Activated T-cell treated with anti-CD3 and anti-CD28 coated beads, Interleukin-2, amount 50 U/mL, for 24 hours (primary cell): ENCODE results near the gene CCDC171.
"Not testable (repeated sequence)": the region's sequence is repeated elsewhere in the genome, so short reads cannot be mapped to it uniquely, and the experiment has no call there.

Source experiments
- DNase-seq: peaks from one replicate; pipeline ENCODE4 v3.0.0-alpha.2; 2020
- H3K27ac Mint-ChIP-seq: 2 replicates; pipeline ENCODE4 v1.8.0; 2020; ENCODE audit warnings: mild to moderate bottlenecking, mixed read lengths
- H3K27me3 Mint-ChIP-seq: 2 replicates; pipeline ENCODE4 v1.8.0; 2020; ENCODE audit warnings: mixed read lengths
- H3K36me3 Mint-ChIP-seq: 2 replicates; pipeline ENCODE4 v1.8.0; 2020; ENCODE audit warnings: low read depth, mixed read lengths
- H3K4me1 Mint-ChIP-seq: 2 replicates; pipeline ENCODE4 v1.8.0; 2020; ENCODE audit warnings: low read depth, mixed read lengths
- H3K4me3 Mint-ChIP-seq: 2 replicates; pipeline ENCODE4 v1.8.0; 2020; ENCODE audit warnings: mild to moderate bottlenecking, moderate library complexity, mixed read lengths
- H3K9me3 Mint-ChIP-seq: 2 replicates; pipeline ENCODE4 v1.8.0; 2020; ENCODE audit warnings: mixed read lengths

The CCDC171 gene

DNA sequence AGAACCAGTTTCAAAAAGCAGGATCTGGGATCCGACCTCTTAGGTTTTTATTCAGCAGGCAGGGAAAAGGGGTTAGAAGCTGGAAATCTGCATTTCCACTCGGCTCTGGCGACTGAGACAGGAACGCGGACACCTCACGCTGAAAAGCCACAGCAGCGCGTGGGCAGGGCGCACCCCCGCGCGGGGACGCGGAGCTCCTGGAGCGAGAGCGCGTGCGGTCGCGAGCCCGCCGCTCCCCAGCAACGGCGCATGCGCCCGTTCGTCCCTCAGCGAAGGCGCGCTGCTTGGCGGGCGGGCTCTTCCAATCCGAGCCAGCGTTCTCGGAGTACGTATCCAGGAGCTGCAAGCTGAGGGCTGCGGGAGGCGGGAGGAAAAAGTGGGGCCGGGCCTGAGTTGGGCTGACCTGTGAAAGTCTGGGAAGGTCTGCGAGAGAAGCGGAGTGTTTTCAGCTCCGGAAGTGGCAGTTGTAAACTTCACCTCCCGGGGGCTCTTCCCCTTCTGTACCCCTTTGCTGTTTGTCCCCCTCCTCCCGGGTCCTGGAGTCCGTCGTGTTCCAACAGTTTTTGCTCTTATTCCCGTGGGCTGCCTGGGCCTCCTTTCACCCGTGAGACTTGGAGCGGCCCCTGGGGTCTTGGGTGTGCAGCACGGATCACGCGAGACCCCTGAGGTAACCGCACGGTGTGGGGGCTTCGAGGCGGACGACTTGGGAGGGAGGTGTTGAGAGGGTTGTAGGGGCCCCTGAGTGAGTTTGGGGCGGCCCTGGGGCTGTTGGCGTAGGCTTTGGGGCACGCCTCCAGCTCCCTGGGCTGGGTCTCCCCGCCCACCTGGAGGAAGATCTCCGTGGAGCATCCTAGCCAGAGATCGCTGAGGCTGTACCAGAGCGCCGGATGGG lies at the start of gene CCDC171:
Gene CCDC171, plus strand, starts transcription at position 408 of the 892 bp plus-strand sequence. CDS start 11,046 bp downstream, outside the sequence.
- peak; percentile 88 for DNase-seq
- H3K9me3 Mint-ChIP-seq = no peaks in the 10 kb centered on the region
- peak within 1 kb of the TSS; percentile 89 for H3K27ac Mint-ChIP-seq
- peaks cover 2% of the 10 kb centered on the region for H3K36me3 Mint-ChIP-seq
- peaks cover 18% of the 10 kb centered on the region for H3K4me1 Mint-ChIP-seq
- peak within 1 kb of the TSS; percentile 85 for H3K4me3 Mint-ChIP-seq
- no peaks in the 10 kb centered on the region for H3K27me3 Mint-ChIP-seq

DNA sequence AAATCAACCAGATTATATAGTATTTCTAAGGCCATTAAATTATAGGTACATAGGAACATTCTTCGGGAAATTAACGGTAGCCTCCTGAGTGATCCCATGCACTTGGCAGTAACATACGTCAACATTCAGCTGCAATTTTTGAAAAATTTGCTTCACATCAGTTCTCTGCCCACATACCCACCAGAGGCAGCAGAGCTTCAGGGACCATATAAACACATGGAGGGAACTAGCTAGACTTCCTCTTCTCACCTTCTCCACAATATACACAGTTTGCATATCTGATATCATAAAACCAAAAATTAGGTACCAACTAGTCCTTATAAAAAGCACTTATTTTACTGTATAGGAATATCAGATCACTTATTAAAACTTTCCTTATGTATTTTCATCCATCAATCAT lies 46.9 kb upstream of the CCDC171 start:
- H3K27ac Mint-ChIP-seq = peak overlapping the region; percentile 44
- no peak for DNase-seq
- peaks cover 67% of the 10 kb centered on the region for H3K4me1 Mint-ChIP-seq
- H3K36me3 Mint-ChIP-seq = peaks cover 86% of the 10 kb centered on the region
- H3K9me3 Mint-ChIP-seq = no peaks in the 10 kb centered on the region
- H3K27me3 Mint-ChIP-seq = no peaks in the 10 kb centered on the region
- no peak overlapping the region for H3K4me3 Mint-ChIP-seq

DNA sequence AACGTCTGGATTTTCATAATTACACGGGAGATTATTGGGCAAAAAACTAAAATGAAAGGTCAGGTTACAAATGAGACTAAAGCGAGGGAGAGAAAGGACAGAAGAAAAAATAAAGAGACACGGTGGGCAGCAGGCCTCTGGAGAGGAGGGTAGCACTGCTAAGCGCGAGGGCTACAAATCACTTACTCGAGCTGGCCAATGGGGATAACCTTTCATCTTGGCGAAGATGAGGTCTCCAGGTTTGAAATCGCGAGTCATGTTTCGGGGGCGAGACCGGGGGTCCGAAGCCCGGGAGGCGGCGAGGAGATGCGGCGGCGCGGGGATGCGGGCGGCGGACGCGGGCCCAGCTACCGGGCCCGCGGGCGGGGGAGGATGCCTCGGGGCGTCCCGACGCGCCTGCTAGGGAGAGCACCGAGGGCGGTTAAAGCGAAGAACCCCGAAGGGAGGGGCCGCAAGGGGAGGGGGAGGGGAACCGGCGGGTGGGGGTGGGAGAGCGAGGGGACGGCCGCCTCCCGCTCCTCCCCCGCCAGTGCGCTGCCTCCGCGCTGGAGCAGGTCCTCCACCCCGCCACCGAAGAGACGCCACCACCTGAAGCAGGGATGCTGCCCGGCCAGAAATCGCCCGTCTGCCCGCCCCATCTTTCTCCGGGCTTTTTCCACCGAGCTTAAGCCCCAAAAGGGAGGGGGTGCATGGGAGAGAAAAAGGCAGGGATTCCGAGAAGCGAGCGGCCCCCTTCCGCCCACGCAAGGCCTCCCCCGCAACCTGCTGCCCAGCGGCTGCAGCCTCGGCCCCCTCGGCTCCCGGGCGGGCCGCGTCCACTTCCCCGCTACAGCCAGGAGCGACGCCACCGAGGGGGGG lies 42.7 kb upstream of the CCDC171 start:
- H3K36me3 Mint-ChIP-seq = peaks cover 51% of the 10 kb centered on the region
- H3K9me3 Mint-ChIP-seq = no peaks in the 10 kb centered on the region
- peak; percentile 78 for DNase-seq
- peak overlapping the region; percentile 91 for H3K4me3 Mint-ChIP-seq
- peak overlapping the region; percentile 97 for H3K27ac Mint-ChIP-seq
- peaks cover 57% of the 10 kb centered on the region for H3K4me1 Mint-ChIP-seq
- no peaks in the 10 kb centered on the region for H3K27me3 Mint-ChIP-seq

DNA sequence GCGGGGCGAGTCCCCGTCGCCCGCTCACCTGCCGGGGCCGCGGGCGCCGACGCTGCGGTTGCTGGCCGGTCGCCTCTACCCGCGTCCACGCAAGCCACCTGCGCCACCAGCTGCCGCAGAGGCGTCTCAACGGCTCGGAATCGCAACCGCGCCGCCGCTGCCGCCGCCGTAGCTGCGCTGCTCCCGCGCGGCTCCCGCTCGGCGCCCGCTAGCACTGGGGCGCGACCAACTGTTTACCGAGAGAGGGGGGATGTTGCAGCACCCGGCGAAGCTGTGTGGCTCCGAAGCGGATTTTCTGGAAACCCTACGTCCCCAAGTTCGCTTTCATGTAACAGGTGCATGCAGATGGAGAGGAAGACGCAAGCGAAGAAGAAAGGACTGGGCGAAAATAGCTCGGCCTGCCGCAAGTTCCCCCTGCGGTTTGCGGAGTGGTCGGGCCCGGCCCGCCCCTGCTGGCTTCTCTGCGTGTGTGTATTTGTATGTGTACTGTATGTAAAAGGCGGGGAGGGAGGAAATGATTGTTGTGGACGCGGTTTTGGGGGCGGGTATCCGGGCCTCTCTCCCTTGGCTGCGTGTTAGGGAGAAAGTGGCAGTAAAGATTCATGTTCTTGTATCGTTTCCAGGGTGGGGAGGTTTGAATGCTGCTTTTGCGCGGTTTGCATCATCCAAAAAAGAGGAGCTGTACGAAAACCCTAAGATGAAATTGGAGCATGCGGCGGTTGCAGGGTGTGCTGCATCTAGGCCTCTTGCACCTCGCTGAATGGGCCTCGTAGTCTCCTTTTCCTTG lies 41.9 kb upstream of the CCDC171 start, which contains the start of gene PSIP1:
Gene PSIP1, minus strand, starts transcription at position 182 of the 787 bp plus-strand sequence. CDS start 782 bp downstream, outside the sequence.
- no peaks in the 10 kb centered on the region for H3K9me3 Mint-ChIP-seq
- H3K4me1 Mint-ChIP-seq = peaks cover 53% of the 10 kb centered on the region
- no peaks in the 10 kb centered on the region for H3K27me3 Mint-ChIP-seq
- H3K4me3 Mint-ChIP-seq = peak within 1 kb of the TSS; percentile 91
- peaks cover 43% of the 10 kb centered on the region for H3K36me3 Mint-ChIP-seq
- DNase-seq = peak; percentile 91
- H3K27ac Mint-ChIP-seq = peak within 1 kb of the TSS; percentile 100

DNA sequence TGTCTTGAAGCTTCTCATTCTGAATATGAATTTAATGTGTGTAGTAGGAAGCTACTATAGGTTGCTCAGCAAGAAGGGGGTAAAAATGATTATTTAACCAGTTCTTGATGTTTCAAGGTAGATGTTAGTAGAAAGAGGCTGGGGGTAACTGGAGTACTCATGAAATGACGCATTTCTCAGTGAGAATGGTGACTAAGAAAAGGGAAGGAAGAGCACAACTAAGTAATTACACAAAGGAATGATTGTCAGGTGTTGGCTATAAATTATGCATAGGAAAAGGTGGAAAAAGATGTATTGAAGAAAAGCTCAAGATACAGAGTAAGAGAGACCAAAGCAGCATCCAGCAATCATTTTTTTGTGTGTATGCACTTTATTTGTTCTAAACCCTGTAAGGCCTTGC lies 40.6 kb upstream of the CCDC171 start:
- Mint-ChIP-seq H3K4me1 (peaks cover 41% of the 10 kb centered on the region), H3K27ac (peak overlapping the region; percentile 74), H3K36me3 (peaks cover 31% of the 10 kb centered on the region), H3K4me3 (peak overlapping the region; percentile 19), H3K27me3 (no peaks in the 10 kb centered on the region), H3K9me3 (no peaks in the 10 kb centered on the region)
- DNase-seq = no peak

DNA sequence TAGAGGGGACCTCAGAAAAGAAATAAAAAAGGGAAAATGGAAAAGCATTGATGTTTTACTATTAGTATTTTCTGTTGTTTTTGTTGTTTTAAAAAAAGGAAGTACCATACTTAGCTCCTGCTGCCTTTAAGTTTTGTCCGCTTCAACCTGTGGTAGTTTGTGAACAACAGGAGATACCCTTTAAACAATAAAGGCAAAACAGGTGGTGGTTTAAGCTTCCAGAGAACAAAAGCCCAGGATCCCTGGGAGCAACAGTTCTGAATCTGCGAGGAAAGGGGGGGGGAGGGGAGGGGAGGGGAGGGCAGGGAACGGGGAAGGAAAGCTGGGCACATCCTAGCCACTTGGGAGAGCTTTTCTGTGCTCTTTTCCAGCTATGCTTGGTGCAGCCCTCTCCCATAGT lies 40.0 kb upstream of the CCDC171 start:
- no peak overlapping the region for H3K27ac Mint-ChIP-seq
- no peak for DNase-seq
- H3K4me1 Mint-ChIP-seq = peaks cover 36% of the 10 kb centered on the region
- H3K27me3 Mint-ChIP-seq = no peaks in the 10 kb centered on the region
- H3K9me3 Mint-ChIP-seq = no peaks in the 10 kb centered on the region
- no peak overlapping the region for H3K4me3 Mint-ChIP-seq
- peaks cover 24% of the 10 kb centered on the region for H3K36me3 Mint-ChIP-seq

DNA sequence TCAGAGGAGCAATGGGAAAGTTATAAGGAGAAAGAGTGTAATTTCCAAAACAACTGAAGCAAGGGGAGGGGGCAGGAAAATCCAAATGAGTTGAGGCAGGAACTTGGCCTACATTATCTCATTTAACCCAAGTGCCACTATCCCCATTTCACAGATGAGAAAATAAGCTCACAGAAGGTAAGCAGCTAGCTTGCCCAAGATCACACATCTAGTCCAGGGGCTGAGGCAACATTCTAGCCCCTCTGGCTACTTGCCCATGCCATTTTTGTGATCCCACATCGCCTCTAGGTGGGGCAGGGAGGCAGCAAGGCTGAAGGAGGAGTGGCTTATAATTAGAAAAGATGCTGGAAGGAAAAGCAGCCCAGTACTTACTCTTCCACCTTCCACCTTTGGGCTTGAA lies 39.5 kb upstream of the CCDC171 start:
- Mint-ChIP-seq H3K27ac (no peak overlapping the region), H3K4me1 (peaks cover 32% of the 10 kb centered on the region), H3K27me3 (no peaks in the 10 kb centered on the region), H3K4me3 (no peak overlapping the region), H3K36me3 (peaks cover 20% of the 10 kb centered on the region), H3K9me3 (no peaks in the 10 kb centered on the region)
- no peak for DNase-seq

DNA sequence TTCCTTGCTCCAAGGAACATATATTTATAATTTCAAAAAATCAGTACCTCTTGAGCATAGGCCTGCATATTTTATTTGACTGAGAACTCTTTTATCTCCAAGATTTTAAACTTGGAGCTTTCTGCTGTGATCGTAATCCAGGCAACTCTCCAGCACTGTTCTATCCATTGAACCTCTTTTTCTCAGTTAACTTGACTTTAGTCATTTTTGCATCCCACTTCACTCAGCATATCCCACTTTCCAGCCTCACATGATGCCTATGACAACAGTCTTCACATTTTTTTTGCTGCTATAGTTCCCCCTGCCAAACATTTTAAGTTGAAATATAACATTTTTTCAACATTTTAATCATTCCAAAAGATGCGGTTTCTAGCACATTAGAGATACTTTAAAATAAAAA lies 33.0 kb upstream of the CCDC171 start:
- Mint-ChIP-seq H3K4me3 (no peak overlapping the region), H3K4me1 (peaks cover 6% of the 10 kb centered on the region), H3K27ac (no peak overlapping the region), H3K36me3 (no peaks in the 10 kb centered on the region), H3K27me3 (no peaks in the 10 kb centered on the region), H3K9me3 (no peaks in the 10 kb centered on the region)
- no peak for DNase-seq

DNA sequence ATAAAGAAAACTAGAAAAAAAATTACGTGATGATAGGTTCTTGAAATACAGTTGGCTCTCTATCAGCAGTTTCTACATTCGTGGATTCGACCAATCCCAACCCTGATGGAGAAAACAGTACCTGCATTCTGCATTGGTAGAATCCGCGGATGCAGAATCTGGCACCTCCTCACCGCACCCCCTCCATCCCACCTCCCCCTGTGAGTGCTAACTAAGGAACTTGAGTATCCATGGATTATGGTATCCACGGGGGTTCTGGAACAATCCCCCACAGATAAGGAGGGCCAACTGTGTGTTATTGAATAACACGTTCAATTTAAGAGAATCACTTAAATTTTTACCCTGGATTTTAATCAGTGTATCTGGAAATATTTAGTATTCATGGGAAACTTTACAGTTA lies 31.6 kb upstream of the CCDC171 start:
- peaks cover 6% of the 10 kb centered on the region for H3K4me1 Mint-ChIP-seq
- H3K4me3 Mint-ChIP-seq = no peak overlapping the region
- H3K36me3 Mint-ChIP-seq = no peaks in the 10 kb centered on the region
- no peak for DNase-seq
- no peak overlapping the region for H3K27ac Mint-ChIP-seq
- H3K9me3 Mint-ChIP-seq = no peaks in the 10 kb centered on the region
- H3K27me3 Mint-ChIP-seq = no peaks in the 10 kb centered on the region

DNA sequence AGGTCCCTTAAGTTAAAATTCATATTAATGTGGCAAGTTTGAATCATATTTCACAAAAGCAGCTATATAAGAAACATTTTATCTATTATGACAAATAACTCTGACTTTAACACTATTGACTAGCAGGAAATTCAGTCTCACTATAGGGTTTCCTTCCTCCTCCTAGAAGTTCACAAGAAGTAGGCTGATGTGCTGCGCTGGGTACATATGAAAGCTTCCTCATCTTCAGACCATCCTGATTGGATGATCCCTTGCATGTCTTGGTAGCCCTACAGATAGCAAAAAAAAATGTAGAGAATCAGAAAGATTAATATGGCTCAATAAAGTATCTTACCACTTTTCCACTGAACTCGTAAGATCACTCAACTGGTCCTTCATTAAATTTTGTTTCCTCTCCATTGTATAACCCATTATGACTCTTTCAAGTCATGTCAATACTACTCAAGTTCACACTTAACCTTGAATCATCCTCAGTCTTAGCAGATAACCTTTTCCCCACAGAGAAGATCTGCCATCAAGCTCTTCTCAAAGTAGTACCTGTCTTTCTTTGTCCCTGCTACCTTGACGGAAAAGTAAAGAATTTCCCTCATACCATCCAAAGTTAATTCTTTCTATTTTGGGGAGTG lies 30.6 kb upstream of the CCDC171 start:
- Mint-ChIP-seq H3K36me3 (no peaks in the 10 kb centered on the region), H3K9me3 (no peaks in the 10 kb centered on the region), H3K4me1 (peaks cover 6% of the 10 kb centered on the region), H3K4me3 (no peak overlapping the region), H3K27ac (no peak overlapping the region), H3K27me3 (no peaks in the 10 kb centered on the region)
- no peak for DNase-seq

DNA sequence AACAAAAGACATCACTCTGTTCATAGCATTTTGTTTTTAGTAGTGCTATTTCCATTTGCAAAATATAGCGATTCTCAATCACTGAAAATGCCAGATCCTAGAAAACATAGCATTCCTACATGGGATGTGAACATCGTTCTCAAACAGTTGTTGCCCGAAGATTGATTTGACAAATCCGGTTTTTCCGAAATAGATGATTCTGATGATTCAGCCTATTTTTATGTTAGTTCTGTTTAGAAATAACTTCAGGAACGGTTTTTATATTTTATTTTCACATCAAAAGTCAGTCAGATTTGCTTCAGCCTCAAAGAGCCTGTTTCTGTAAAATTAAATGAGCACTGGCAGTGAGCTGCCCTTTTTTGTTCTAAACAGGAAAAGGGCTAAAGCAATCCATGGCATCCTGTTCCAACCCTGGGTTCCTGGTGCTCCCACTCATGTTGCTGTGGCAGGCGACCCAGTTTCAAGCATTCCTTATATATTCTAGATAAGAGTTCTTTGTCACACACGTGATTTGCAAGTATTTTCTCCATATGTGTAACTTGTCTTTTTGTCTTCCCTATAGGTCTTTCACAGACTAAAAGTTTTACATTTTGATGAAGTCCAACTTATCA lies 27.9 kb upstream of the CCDC171 start:
- H3K27ac Mint-ChIP-seq = no peak overlapping the region
- H3K9me3 Mint-ChIP-seq = no peaks in the 10 kb centered on the region
- peaks cover 10% of the 10 kb centered on the region for H3K4me1 Mint-ChIP-seq
- H3K4me3 Mint-ChIP-seq = no peak overlapping the region
- H3K36me3 Mint-ChIP-seq = no peaks in the 10 kb centered on the region
- H3K27me3 Mint-ChIP-seq = no peaks in the 10 kb centered on the region
- DNase-seq = no peak

DNA sequence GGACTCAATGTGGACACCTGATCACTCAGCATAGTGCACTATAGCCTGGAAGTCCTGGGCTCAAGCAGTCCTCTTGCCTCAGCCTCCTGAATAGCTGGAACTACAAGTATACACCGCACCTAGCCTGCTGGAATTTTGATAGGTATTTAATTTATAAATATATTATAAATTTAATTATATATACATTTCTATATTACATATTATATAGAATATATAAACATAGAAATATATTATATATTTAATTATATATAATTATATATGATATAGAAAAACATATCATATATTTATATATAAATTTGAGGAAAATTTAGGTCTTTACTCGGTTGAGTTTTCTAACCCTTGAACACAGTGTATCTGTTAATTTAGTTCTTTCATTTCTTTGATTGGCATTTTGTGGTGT lies 26.9 kb upstream of the CCDC171 start:
- no peak for DNase-seq
- H3K27ac Mint-ChIP-seq = no peak overlapping the region
- H3K36me3 Mint-ChIP-seq = no peaks in the 10 kb centered on the region
- no peaks in the 10 kb centered on the region for H3K27me3 Mint-ChIP-seq
- peaks cover 13% of the 10 kb centered on the region for H3K4me1 Mint-ChIP-seq
- H3K4me3 Mint-ChIP-seq = no peak overlapping the region
- H3K9me3 Mint-ChIP-seq = no peaks in the 10 kb centered on the region

DNA sequence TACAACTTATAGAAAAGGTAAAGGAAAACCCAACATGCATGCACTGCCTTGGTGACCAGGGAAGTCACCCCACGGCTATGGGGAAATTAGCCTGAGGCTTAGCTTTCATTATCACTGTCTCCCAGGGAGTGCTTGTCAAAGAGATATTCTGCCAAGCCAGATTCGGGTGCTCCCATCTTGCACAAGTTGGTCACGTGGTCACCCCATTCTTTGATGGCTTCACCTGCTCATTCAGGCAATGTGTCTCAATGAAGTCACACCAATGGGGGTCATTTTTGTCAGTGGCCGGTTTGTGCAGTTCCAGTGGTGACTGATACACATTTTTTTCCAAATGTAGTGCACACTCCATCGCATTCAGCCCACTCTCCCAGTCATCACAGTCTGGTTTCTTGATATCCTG lies 25.8 kb upstream of the CCDC171 start:
- H3K36me3 Mint-ChIP-seq, H3K27ac Mint-ChIP-seq, H3K27me3 Mint-ChIP-seq, H3K4me3 Mint-ChIP-seq, H3K9me3 Mint-ChIP-seq, DNase-seq: not testable (repeated sequence)
- H3K4me1 Mint-ChIP-seq = peaks cover 20% of the 10 kb centered on the region
